Measurements from ENCODE around the gene SEC24D.
"Not testable (repeated sequence)": the region's sequence is repeated elsewhere in the genome, so short reads cannot be mapped to it uniquely, and the experiment has no call there.

Gene SEC24D, protein sequence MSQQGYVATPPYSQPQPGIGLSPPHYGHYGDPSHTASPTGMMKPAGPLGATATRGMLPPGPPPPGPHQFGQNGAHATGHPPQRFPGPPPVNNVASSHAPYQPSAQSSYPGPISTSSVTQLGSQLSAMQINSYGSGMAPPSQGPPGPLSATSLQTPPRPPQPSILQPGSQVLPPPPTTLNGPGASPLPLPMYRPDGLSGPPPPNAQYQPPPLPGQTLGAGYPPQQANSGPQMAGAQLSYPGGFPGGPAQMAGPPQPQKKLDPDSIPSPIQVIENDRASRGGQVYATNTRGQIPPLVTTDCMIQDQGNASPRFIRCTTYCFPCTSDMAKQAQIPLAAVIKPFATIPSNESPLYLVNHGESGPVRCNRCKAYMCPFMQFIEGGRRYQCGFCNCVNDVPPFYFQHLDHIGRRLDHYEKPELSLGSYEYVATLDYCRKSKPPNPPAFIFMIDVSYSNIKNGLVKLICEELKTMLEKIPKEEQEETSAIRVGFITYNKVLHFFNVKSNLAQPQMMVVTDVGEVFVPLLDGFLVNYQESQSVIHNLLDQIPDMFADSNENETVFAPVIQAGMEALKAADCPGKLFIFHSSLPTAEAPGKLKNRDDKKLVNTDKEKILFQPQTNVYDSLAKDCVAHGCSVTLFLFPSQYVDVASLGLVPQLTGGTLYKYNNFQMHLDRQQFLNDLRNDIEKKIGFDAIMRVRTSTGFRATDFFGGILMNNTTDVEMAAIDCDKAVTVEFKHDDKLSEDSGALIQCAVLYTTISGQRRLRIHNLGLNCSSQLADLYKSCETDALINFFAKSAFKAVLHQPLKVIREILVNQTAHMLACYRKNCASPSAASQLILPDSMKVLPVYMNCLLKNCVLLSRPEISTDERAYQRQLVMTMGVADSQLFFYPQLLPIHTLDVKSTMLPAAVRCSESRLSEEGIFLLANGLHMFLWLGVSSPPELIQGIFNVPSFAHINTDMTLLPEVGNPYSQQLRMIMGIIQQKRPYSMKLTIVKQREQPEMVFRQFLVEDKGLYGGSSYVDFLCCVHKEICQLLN

DNA sequence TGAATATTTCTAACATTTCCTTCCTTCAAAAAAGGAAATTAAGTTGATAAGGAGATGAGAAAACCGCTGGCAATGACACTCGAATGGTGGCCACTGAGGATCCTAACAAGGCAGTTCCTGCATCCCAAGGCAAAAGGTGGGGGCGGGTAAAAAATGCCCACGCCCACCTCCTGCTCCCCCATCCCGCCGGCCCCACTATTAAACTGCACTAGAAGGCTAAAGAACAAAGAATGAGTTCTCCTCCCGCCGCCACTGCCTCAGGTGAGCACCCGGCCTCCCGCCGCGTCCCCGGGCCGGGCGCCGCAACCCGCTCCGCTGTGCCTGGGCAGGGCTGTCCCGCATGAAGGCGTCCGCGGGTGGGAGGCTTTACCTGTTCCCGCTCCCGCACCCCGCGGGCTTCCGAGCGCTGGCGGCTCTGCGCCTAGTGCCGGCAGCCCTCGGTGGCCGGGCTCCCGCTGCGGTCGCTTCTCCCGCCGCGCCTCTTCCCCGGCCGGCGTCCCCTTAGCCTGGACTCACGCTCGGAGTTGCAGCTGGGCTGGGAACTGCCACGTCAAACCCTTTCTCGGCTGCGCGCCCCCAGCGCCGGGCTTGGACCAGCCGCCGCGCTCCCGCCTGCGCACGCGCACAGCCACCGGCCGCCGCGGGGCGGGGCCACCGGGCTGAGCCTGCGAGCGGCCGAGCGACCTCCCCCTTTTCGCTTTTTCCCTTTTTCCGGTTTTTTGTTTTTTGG is at the start of gene SEC24D:
Gene SEC24D, minus strand, starts transcription at position 556 of the 730 bp plus-strand sequence. CDS start 2,430 bp downstream, outside the sequence.
- in situ Hi-C loops (cut with HindIII; ENCODE audit: low sequenced_read_pairs): no loop called here

DNA sequence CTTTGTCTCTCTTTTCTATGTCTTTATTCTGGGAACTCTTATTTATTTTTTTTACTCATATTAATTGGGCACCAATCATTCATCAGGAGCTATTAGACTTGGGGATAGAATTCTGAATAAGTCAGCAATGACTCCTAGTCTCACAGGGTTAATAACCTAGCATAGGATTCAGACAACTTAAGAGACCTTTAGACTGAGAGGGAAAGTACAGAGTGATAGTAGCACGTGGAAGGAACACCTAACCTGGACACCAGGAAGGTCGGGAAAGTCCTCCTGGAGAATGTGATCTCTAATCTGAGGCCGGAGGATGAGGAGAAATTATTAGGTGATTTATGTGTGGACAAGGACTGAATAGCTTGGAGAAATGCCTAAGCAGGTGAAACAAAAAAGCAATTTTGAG is 48.8 kb upstream of the SEC24D start:
- in situ Hi-C loops (cut with HindIII; ENCODE audit: low sequenced_read_pairs): no loop called here

DNA sequence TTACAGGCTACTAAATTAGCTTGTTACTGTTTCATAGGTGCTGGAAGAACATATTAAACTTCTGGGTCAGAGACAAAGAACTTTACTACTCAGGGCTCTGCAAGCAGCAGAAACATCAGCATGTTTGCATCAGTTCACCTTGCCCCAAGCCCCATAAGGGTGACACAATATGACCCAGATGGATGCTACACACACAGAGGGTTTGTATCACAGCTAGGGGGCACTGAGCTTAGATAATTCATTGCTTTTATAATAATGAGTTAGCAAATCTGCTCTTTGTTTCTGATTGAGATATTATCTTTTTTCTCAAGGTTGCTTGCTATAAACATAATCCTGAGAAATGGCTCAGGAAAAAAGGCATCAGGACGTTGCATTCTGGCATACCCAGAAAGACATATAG is 47.9 kb upstream of the SEC24D start:
- in situ Hi-C loops (cut with HindIII; ENCODE audit: low sequenced_read_pairs): no loop called here

DNA sequence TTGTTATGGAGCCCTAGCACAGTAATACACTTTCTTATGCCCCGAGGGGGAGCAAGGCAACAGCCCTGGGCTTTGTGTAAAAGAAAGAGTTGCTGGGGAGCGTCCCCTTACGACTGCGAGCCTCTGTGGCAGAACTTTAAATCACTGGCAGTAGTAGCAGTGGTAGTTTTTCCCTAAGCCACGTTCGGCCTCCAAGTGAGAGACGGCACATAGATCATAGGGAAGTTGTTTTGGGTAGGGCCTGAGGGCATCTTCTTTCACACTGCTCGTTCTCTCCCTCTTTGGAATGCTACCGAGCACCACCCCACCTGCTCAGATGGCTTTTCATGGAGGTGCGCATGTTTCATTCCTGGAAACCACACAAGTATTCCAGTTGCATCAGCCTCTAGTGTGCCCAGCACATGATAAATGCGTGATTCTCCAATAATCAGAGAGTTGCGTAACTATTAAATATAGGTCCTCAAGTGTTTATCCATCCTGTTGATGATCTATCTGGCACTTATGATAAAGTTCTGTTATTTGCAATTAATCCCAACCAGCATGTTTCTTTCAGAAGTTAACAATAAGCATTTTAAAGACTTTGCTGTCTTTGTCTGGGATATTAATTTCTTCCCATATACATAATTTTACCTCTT is 45.7 kb upstream of the SEC24D start:
- in situ Hi-C loops (cut with HindIII; ENCODE audit: low sequenced_read_pairs): no loop called here

DNA sequence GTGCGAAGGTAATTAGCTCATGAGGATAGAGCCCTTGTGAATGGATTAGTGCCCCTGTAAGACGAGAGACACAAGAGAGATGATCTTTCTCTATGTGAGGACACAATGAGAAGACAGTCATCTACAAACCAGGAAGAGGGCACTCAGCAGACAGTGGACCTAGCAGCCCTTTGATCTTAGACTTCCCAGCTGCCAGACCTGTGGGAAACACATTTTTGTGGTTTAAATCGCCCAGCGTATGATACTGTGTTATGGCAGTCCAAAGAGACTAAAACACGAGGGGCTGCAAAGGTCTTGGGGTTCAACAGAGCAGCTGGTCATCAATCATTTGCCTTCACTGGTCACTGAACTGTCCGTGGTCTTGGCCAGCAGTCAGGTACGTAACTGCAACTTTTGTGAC is 43.5 kb upstream of the SEC24D start:
- in situ Hi-C loops (cut with HindIII; ENCODE audit: low sequenced_read_pairs): no loop called here

DNA sequence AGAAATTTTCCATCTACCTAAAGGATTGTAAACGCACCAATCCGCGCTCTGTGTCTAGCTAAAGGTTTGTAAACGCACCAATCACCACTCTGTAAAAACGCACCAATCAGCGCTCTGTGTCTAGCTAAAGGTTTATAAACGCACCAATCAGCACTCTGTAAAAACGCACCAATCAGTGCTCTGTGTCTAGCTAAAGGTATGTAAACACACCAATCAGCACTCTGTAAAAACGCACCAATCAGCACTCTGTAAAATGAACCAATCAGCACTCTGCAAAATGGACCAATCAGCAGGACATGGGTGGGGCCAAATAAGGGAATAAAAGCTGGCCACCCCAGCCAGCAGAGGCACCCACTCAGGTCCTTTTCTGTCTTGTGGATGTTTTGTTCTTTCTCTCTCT is 42.6 kb upstream of the SEC24D start:
- in situ Hi-C loops (cut with HindIII; ENCODE audit: low sequenced_read_pairs): not testable (repeated sequence)

DNA sequence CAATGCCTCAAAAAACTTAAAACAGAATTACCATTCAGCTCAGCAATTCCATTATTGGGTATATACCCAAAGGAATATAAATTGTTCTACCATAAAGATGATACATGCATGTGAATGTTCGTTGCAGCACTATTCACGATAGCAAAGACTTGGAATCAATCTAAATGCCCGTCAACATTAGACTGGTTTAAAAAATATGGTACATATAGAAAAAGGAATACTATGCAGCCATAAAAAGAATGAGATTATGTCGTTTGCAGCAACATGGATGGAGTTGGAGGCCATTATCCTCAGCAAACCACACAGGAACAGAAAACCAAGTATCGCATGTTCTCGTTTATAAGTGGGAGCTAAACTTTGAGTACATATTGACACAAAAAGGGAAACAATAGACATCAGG is 41.9 kb upstream of the SEC24D start:
- in situ Hi-C loops (cut with HindIII; ENCODE audit: low sequenced_read_pairs): no loop called here

DNA sequence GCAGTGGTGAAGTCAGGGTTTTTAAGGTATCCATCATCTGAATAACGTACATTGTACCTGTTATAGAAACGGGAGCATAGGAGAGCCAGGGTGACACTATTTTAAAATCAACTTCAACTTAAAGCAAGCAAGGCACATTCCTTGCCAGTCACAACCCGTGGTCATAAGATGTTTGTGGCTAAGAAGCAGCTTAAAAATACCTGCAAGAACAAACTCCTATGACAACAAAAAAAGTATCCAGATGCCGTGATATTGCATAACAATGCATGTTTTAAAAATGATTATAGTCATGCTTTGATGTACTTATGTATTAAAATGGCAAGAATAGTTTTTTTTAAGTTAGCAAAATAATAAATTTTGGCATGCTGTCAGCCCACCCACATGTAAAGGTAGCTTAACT is 36.3 kb upstream of the SEC24D start:
- in situ Hi-C loops (cut with HindIII; ENCODE audit: low sequenced_read_pairs): no loop called here

DNA sequence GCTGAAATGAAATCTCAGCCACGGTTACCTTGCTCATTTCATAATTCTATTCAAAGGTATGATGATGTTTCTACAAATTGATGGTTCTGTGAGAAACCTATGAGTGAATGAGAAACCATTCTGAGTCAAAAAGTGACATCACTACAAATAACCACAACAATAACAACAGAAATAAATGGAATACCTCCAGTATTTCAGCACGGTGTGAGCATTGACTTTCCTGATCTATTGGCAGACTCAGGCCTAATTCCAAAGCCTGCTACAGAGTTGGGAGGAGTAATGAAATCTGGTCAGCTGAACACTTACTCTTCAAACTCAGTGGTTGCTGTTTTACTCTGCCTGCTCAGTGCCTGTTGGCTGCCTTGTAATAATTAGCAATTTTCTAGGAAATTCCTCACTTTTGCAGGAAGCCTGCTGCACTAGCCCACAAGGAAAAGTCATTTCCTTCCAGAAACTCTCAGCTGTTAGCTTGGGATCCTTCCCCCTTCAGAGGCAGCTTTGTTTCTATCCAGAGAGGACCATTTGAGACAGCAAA is 33.9 kb upstream of the SEC24D start:
- in situ Hi-C loops (cut with HindIII; ENCODE audit: low sequenced_read_pairs): no loop called here

DNA sequence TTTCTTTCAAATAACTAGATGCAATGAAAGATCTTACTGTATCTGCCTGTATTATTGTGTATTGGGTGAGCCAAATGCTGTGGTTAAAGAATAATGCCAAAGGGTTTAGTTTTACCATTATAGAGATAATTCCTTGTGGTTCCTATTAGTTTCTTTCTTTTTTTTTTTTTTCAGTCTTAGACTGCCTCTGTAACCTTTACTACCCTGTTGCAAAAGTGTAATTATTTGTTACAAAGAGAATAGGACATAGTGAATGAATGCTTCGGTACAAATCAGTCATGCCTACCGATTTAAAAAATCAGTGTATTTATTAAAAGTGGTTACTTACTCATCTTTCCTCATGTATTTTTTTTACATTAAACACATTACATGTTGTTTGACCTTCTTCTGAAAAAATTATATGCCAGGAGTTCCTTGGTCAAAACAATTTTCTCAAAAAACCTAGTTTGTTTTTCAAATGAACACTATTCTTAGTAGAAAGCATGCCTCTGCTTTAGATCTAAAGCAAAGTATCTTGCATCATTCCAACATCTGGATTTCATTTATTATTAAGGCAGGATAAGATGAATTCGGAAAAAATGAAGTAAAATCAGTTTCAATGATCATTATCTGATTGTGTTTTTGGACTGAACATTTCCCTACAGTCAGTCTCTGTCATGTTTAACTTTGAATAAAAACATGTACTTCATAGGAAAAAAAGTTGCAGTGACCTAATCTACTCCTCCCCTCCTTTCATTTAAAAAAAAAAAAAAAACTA is 31.6 kb upstream of the SEC24D start:
- in situ Hi-C loops (cut with HindIII; ENCODE audit: low sequenced_read_pairs): no loop called here

DNA sequence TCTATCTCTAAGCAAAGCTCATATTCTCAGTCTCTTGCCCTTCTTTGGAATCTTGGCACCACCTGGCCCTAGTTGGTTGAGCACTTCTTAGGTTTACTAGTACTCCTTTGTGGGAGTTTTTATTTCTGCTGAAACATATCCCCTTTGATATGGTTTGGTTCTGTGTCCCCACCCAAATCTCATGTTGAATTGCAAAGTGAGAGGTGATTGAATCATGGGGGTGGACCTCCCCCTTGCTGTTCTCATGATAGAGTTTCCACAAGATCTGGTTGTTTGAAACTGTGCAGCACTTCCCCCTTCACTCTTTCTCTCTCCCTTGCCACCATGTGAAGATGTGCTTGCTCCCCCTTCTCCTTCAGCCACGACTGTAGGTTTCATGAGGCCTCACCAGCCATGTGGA is 30.5 kb upstream of the SEC24D start:
- in situ Hi-C loops (cut with HindIII; ENCODE audit: low sequenced_read_pairs): no loop called here

DNA sequence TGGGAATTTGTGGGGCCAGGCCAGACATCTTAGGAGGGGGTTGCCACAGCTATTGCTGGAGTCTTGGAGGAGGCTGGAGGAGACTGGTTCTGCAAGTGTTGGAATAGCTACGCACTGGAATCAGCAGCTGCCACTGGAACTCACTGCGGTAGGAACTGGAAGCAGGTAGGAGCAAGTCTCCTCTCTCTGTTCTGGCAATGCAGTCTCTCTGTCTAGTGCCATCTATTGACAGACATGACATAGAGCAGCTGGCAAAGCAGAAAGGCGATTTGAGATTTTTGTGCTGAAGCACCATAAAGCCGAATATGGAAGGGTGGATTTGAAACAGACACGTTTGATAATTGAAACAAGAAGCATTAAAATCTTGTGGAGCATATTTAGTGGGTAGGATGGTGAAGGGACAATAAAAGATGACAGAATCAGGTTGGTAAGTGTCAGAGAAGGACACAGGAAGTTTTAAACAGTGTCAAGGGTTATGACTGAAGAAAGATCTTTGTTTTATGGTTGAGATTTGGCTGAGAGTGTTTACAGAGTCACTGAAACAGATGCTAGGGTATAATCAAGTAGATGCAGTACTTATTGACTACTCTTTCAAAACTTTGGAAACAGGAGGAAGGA is 29.3 kb upstream of the SEC24D start:
- in situ Hi-C loops (cut with HindIII; ENCODE audit: low sequenced_read_pairs): no loop called here

DNA sequence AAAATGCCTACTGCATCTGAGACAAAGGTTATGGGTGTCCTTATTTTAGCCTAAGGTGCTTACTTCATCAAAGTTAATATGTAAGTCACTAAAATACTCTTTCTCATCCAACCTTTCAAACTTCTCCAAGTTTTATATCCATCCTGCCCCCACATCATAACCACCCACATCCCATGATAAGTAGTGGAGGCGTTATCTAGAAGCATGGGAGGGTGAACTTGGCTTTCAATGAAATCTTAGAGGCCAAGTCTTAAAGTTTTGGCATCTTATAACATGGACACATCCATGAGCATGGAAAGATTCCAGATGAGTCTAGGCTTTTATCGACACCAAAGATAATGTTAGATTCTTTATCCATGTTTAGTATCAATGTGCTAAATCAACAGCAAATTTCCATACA is 22.9 kb upstream of the SEC24D start:
- in situ Hi-C loops (cut with HindIII; ENCODE audit: low sequenced_read_pairs): no loop called here

DNA sequence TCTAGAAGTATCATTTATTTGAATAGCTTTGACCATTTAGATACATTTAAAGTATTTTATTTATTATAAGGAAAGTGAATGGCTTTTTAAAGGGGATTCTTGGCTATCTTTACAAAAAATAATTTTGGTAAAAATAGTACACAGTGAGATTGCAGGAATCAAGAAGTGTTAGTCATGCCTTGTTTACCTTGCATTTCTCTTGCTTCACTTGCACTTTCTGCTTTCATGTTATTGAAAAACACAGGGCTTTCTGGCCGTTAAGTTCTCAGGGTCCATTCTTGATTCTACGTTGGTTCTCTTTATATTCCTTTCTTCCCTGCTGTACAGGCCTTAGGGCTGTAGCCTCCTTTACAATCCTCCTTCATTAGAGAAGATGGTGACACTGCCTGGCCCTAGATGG is 21.8 kb upstream of the SEC24D start:
- in situ Hi-C loops (cut with HindIII; ENCODE audit: low sequenced_read_pairs): no loop called here

DNA sequence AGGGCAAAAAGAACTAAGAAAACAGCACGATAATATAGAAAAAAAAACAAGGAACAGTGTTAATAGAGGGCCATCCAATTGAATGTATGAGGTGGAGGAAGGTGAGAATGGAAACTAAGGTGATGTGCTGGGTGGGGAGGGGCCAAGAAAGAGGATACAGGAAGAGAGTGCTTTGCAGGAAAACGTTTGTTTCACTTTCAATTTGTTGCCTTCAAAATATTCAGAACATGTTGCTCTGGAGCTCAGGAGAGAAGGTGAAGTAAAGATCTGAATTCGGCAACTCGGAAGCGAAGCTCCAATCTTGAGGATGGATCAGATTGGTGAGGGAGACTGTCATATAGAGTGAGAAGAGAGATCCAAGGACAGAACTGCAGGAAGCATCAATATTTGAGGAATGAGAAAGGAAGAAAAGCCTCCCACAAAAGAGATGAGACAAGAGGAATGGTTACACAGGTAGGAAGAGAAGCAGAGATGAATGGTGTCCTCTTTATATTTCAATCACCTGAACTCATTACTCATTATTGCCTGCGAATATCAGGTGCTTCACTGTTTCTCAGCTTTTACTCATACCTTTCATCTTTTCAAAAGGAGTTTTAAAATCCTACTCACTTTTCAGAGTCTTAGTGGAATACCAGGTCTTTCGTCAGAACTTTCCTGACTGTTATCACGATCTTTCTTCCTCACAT is 14.7 kb upstream of the SEC24D start:
- in situ Hi-C loops (cut with HindIII; ENCODE audit: low sequenced_read_pairs): no loop called here

DNA sequence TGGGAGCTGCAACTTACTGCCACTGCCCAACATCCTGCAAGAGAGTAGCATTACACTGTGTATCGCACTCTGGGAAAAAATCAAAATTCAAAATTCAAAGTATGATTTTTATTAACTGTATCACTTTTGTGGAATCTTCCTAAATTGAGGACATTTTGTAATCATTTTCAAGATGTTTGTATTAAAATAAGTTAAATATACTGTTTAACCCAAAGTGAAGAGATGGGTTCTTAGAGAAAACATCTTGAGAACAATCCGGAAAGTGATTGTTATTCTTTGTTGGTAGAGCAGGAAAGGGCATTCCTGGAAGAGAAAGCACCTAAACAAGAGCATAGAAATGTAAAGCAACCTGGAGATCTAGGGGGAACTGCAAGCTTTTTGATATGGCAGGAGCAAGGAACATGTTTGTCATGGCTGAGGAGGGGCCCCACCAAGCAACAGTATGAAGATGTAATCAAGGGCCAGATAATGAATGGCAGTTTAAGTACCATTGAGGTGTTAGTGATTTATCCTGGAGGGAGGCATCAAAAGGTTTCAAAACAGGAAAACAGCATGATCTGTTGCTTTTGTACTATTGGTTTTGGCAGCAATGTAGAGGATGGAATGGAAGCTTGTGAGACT is 14.1 kb upstream of the SEC24D start:
- in situ Hi-C loops (cut with HindIII; ENCODE audit: low sequenced_read_pairs): no loop called here

DNA sequence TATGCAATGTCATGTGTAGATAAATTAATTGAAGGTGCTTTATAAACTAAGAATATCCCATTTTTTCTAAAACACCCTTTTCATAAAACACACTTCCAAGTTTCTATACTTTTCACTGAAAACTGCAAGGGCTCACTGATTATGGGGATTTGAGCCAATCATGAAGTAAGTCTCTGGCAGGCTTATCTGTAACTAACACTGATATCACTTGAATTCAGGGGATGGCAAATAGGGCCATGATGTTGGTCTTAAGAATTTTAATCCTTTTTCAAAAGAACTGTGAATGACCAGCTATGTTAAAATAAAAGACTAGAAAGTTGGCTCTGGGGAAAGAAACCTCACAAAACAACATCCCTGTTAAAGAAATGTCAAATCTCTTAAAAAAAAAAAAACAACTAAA is 13.0 kb upstream of the SEC24D start:
- in situ Hi-C loops (cut with HindIII; ENCODE audit: low sequenced_read_pairs): no loop called here

DNA sequence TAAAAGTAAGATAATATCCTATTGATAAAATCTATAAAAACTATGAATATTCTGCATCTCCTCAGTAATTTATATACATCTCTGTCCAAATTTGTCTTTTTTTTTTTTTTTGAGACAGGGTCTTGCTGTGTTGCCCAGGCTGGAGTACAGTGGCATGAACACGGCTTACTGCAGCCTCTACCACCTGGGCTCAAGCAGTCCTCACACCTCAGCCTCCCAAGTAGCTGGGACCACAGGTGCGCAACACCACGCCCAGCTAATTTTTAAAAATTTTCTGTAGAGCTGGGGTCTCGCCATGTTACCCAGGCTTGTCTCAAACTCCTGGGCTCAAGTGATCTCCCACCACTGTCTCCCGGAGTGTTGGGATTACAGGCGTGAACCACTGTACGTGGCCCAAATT is 12.3 kb upstream of the SEC24D start:
- in situ Hi-C loops (cut with HindIII; ENCODE audit: low sequenced_read_pairs): no loop called here

Measured in DLD1 (cell line).